ENCODE data around the gene TBC1D14. TPM values are rescaled to one million over a fixed set of nuclear protein-coding genes. Genes with fewer than 3 reads are reported as not detected.
"Not testable (repeated sequence)": the region's sequence is repeated elsewhere in the genome, so short reads cannot be mapped to it uniquely, and the experiment has no call there.

TBC1D14 gene
- total RNA-seq, 1 experiment from 2014 or later, result 44.3 TPM

DNA sequence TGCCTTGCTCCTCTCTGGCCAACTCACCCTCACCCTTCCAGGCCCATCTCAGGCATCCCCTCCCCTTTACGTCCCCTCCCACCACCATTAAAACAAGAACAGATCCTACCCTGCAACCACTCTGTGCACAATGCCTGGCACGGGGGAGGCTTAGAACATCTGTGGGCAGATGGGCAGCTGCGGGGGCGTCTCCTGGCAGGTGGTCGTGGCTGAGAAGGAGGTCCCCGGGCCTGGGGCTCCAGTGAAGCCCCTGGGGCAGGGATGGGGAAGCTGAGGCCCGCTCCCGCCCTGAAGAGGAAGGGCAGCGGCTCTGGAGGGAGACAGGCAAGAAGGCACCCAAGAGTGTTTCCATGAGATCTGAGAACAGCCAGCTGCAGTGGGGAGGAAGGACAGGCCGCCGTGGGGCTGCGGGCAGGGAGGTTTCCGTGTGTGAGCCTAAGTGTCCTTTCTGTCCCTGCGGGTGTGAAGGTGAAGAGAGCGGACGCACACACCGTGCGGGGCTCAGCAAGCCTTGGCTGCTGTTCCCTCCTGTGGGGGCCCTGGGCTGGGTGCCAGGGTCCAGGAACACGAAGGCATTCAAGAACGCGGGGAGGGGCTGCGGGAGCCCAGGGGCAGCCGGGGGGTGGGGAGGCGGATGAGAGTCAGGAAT lies 7.8 kb upstream of the TBC1D14 start:
- no peaks in the 10 kb centered on the region for H3K36me3 ChIP-seq (ENCODE audit: insufficient read depth, low read length, poor library complexity, severe bottlenecking)
- no peak for DNase-seq (ENCODE audit: low spot score)
- ChIA-PET CTCF (no interaction called here), POLR2A (ENCODE audit: low non-redundant PET) (no interaction called here)
- no peak for TF ChIP-seq EZH2 (IDR thresholded peaks at IDR 0.05; ENCODE audit: borderline replicate concordance, low read depth, low read length, poor library complexity, severe bottlenecking)
- TF ChIP-seq, protein P1, sequence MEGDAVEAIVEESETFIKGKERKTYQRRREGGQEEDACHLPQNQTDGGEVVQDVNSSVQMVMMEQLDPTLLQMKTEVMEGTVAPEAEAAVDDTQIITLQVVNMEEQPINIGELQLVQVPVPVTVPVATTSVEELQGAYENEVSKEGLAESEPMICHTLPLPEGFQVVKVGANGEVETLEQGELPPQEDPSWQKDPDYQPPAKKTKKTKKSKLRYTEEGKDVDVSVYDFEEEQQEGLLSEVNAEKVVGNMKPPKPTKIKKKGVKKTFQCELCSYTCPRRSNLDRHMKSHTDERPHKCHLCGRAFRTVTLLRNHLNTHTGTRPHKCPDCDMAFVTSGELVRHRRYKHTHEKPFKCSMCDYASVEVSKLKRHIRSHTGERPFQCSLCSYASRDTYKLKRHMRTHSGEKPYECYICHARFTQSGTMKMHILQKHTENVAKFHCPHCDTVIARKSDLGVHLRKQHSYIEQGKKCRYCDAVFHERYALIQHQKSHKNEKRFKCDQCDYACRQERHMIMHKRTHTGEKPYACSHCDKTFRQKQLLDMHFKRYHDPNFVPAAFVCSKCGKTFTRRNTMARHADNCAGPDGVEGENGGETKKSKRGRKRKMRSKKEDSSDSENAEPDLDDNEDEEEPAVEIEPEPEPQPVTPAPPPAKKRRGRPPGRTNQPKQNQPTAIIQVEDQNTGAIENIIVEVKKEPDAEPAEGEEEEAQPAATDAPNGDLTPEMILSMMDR (conservative IDR thresholded peaks at IDR 0.05; ENCODE audit: low read depth, low read length), result no peak
- intact Hi-C loops (cut with micrococcal nuclease; ENCODE audit: unreplicated experiment), result loop anchor here (10.0 kb wide), 1 partner anchor 173 kb away; no protein-coding TSS in a partner anchor
- H3K4me1 ChIP-seq (ENCODE audit: insufficient read depth, low read length, poor library complexity, severe bottlenecking), result no peaks in the 10 kb centered on the region
- no TSS peak for BruUV-seq (replicated peaks)
- no peak overlapping the region for H3K27ac ChIP-seq (ENCODE audit: low read depth, low read length, poor library complexity, severe bottlenecking)
- H3K9me3 ChIP-seq (ENCODE audit: low read depth, low read length, poor library complexity, severe bottlenecking), result no peaks in the 10 kb centered on the region
- H3K27me3 ChIP-seq (replicated peaks; ENCODE audit: insufficient read depth, low read depth, low read length, poor library complexity), result no peaks in the 10 kb centered on the region
- no peak overlapping the region for H3K4me3 ChIP-seq (ENCODE audit: low read depth, low read length, poor library complexity, severe bottlenecking)

DNA sequence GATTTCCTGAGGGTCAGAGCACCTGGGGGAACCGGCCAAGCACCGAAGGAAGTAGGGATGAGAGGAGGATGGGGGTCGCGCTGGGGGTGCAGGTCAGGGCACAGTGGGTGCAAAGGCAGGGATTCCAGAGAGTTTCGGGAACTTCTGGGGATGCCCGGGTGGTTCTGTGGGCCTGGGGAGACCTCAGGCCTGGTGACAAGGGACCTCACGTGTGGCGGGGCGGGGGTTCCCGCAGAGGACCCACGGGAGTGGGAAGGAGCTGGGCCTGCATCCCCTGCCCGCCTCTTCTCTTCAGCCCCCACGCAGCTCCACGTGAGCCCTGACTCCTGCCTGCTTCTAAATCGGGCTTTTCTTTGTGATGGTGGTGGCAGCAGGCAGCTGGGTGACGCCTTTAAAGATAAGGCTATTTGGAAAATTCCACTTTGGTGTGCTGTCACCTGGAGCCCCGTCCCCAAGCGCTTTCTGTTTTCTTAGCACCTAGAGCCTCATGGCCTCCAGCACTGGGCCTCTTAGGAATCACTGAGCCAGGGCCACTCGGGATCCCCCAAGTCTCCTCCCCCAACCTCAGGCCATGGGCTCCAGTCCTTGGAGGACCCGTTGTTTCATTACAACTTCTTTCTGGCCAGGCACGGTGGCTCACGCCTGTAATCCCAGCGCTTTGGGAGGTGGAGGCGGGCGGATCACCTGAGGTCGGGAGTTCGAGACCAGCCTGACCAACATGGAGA lies 7.1 kb upstream of the TBC1D14 start:
- CTCF ChIA-PET, result no interaction called here
- no TSS peak for BruUV-seq (replicated peaks)
- Histone ChIP-seq H3K36me3 (ENCODE audit: insufficient read depth, low read length, poor library complexity, severe bottlenecking) (no peaks in the 10 kb centered on the region), H3K4me1 (ENCODE audit: insufficient read depth, low read length, poor library complexity, severe bottlenecking) (no peaks in the 10 kb centered on the region), H3K4me3 (ENCODE audit: low read depth, low read length, poor library complexity, severe bottlenecking) (no peak overlapping the region), H3K27ac (ENCODE audit: low read depth, low read length, poor library complexity, severe bottlenecking) (no peak overlapping the region), H3K27me3 (replicated peaks; ENCODE audit: insufficient read depth, low read depth, low read length, poor library complexity) (no peaks in the 10 kb centered on the region), H3K9me3 (ENCODE audit: low read depth, low read length, poor library complexity, severe bottlenecking) (no peaks in the 10 kb centered on the region)
- POLR2A ChIA-PET (ENCODE audit: low non-redundant PET), result no interaction called here
- TF ChIP-seq, protein P1 (conservative IDR thresholded peaks at IDR 0.05; ENCODE audit: low read depth, low read length), result no peak
- TF ChIP-seq EZH2 (IDR thresholded peaks at IDR 0.05; ENCODE audit: borderline replicate concordance, low read depth, low read length, poor library complexity, severe bottlenecking), result no peak
- DNase-seq (ENCODE audit: low spot score), result no peak
- intact Hi-C loops (cut with micrococcal nuclease; ENCODE audit: unreplicated experiment), result loop anchor here (10.0 kb wide), 1 partner anchor 172 kb away; no protein-coding TSS in a partner anchor

- no TSS peak for BruUV-seq (replicated peaks)
- POLR2A ChIA-PET (ENCODE audit: low non-redundant PET), result no interaction called here
- H3K9me3 ChIP-seq (ENCODE audit: low read depth, low read length, poor library complexity, severe bottlenecking), result no peaks in the 10 kb centered on the region
- no peak overlapping the region for H3K4me3 ChIP-seq (ENCODE audit: low read depth, low read length, poor library complexity, severe bottlenecking)
- intact Hi-C loops (cut with micrococcal nuclease; ENCODE audit: unreplicated experiment), result loop anchor here (10.0 kb wide), 1 partner anchor 169 kb away; no protein-coding TSS in a partner anchor
- no peaks in the 10 kb centered on the region for H3K36me3 ChIP-seq (ENCODE audit: insufficient read depth, low read length, poor library complexity, severe bottlenecking)
- DNase-seq (ENCODE audit: low spot score), result no peak
- CTCF ChIA-PET, result no interaction called here
- no peaks in the 10 kb centered on the region for H3K27me3 ChIP-seq (replicated peaks; ENCODE audit: insufficient read depth, low read depth, low read length, poor library complexity)
- H3K4me1 ChIP-seq (ENCODE audit: insufficient read depth, low read length, poor library complexity, severe bottlenecking), result peaks cover 9% of the 10 kb centered on the region
- no peak overlapping the region for H3K27ac ChIP-seq (ENCODE audit: low read depth, low read length, poor library complexity, severe bottlenecking)
- TF ChIP-seq, protein P1 (conservative IDR thresholded peaks at IDR 0.05; ENCODE audit: low read depth, low read length), result no peak
- TF ChIP-seq EZH2 (IDR thresholded peaks at IDR 0.05; ENCODE audit: borderline replicate concordance, low read depth, low read length, poor library complexity, severe bottlenecking), result no peak
These were observed 3.8 kb upstream of the TBC1D14 start for GRCh38 chr4:6905516-6906445.

GRCh38 chr4:6906486-6906885 lies 3.1 kb upstream of the TBC1D14 start:
- H3K4me1 ChIP-seq (ENCODE audit: insufficient read depth, low read length, poor library complexity, severe bottlenecking); H3K9me3 ChIP-seq (ENCODE audit: low read depth, low read length, poor library complexity, severe bottlenecking); H3K4me3 ChIP-seq (ENCODE audit: low read depth, low read length, poor library complexity, severe bottlenecking); DNase-seq (ENCODE audit: low spot score); BruUV-seq (replicated peaks); H3K36me3 ChIP-seq (ENCODE audit: insufficient read depth, low read length, poor library complexity, severe bottlenecking); POLR2A ChIA-PET (ENCODE audit: low non-redundant PET); H3K27ac ChIP-seq (ENCODE audit: low read depth, low read length, poor library complexity, severe bottlenecking); H3K27me3 ChIP-seq (replicated peaks; ENCODE audit: insufficient read depth, low read depth, low read length, poor library complexity): not testable (repeated sequence)
- CTCF ChIA-PET, result interaction anchor here (0.6 kb wide), 1 partner anchor 59 kb away, joined by 3 read pairs; no protein-coding TSS in a partner anchor
- intact Hi-C loops (cut with micrococcal nuclease; ENCODE audit: unreplicated experiment), result loop anchor here (10.0 kb wide), 1 partner anchor 168 kb away; no protein-coding TSS in a partner anchor
